SKM-1 (cell line): ENCODE measurements around the gene CLSTN1.
A peak's percentile ranks its signal among the peaks of the same experiment; 100 is the strongest.

Experiments
- DNase-seq: peaks from one replicate; lab custom pipeline; 2025; ENCODE audit not compliant: unreplicated experiment; lab: John Stamatoyannopoulos, UW

Gene CLSTN1

DNA sequence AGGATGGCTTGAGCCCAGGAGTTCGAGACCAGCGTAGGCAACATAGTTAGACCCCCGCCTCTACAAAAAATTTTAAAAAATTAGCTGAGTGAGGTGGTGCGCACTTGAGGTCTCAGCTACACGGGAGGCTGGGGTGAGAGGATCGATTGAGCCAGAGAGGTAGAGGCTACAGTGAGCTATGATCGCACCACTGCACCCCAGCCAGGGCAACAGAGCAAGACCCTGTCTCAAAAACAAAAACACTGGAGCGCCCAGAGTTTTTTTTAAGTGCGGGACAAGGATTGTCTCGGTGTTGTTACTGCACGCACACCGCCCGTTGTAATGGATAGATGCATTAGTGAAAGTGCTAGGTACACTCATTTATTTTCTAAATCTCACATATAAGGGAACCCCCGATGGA is 135.2 kb downstream of the CLSTN1 start:
- DNase-seq: no peak

DNA sequence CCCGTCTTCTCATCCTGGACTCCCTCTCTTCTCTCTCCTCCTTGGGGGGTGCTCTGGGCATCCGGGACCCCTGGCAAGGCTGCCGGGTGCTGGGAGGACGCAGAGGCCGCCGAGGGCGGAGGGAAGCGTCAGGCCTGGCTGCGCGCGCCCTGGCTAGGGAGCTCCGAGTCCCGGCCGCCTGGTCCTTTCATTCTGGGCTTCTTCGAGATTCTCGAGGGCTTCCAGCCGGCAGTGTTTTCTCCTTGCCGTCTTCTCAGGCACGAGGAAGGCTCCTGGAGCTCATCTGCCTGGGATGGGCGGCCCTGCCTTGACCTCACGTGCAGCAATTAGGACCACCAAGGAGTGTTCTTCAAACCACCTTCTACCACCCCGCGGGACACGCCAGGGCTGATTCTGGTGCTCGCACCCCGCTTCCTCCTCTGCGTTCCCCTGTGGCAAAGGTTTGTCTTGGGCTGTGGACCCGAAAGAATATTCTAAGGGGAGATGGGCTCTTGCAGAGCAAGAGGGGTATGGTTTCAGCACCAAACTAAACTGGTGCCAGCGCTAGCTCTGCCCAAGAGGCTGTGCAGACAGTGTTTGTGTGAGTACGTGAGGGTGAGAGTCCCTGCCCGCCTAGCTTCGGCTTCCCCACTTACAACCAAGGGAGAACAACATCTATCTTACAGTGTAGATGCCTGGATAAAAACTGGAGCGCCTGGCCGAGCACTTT is 135.7 kb downstream of the CLSTN1 start:
- no peak for DNase-seq

- no peak for DNase-seq
Measured at GRCh38 chr1:9687120-9687873, 136.5 kb downstream of the CLSTN1 start.

DNA sequence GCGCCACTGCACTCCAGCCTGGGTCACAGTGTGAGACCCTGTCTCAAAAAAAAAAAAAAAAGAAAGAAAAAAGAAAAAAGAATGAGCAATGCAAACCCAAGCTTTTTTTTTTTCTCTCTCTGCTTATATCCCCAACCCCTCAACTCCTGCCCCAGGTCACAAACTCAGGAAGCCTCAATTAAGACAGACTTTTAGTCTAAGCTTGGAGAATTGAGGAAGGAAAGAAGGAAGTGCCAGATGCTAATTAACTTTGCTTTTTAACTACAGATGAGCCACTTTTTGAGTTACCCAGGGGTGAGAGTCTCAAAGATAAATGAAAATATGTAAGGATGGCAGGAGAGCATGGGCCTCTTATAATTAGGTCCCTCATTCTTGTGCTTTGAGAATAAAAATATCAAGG is 139.0 kb downstream of the CLSTN1 start:
- DNase-seq: peak; percentile 52

- no peak for DNase-seq
Measured at GRCh38 chr1:9680828-9681227, 142.9 kb downstream of the CLSTN1 start.

DNA sequence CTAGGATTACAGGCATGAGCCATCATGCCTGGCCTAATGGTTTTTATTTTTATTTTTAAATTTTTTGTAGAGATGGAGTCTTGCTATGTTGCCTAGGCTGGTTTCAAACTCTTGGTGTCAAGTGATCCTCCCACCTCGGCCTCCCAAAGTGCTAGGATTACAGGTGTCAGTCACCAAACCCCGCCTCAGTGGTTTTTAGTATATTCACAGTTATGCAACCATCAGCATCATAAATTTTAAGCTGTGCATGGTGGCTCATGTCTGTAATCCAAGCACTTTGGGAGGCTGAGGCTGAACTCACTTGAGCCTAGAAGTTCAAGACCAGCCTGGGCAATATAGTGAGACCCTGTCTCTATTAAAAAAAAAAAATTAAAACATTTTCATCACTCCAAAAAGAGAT is 143.7 kb downstream of the CLSTN1 start:
- DNase-seq: no peak
